ENCODE data around the gene NKTR.
A peak's percentile ranks its signal among the peaks of the same experiment; 100 is the strongest.

NKTR gene

DNA sequence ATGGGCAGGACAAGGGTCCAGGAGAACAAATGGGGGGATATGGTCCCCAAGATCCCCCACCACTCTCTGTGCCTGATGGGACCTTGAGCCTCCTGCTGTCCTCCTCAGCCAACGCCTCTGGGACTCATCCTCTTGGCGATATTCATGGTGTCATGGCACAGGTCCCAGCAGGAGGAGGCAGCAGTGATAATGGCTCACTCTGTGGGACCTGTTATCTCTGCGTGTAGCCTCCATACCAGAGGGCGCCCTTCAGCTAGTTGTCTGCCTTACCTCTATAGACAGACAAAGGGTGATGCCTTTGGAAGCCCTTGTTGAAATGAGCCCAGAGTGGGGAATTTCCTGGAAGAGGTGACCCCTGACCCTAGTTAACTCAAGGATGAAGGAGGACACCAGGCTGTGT lies 60.4 kb downstream of the NKTR start:
- TF ChIP-seq RAD21 (IDR thresholded peaks at IDR 0.05; ENCODE audit: low read depth), result peak; percentile 16; the same call in 1 of the 2 replicates
- TF ChIP-seq EGR1 (IDR thresholded peaks at IDR 0.05), result no peak

DNA sequence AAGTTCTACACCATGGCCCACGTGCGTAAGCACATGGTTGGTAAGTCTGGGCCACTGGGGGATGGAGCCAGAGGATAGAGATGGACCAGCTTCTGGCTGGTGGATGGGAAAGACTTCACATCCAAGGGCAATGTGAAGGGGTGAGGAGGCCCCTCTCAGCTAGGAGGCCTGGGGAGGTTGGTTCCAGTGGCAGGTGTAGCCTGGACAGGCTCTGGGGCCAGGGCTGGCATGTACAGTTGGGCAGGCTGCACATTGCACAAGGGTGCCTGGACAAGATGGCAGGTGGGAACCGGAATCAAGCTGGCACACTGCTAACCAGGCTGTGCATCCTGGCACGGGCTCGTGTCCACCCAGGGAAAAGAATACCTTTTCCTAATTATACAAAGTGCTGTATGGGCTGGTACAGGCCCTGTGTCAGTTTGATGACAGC lies 61.1 kb downstream of the NKTR start:
- no peak for TF ChIP-seq FOXM1 (IDR thresholded peaks at IDR 0.05; ENCODE audit: borderline replicate concordance, low read depth)
- no peak for TF ChIP-seq NFIC (IDR thresholded peaks at IDR 0.05)
- TF ChIP-seq, protein P1, sequence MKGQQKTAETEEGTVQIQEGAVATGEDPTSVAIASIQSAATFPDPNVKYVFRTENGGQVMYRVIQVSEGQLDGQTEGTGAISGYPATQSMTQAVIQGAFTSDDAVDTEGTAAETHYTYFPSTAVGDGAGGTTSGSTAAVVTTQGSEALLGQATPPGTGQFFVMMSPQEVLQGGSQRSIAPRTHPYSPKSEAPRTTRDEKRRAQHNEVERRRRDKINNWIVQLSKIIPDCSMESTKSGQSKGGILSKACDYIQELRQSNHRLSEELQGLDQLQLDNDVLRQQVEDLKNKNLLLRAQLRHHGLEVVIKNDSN (IDR thresholded peaks at IDR 0.05), result no peak
- no peak for TF ChIP-seq TCF12 (IDR thresholded peaks at IDR 0.05; ENCODE audit: low read depth)
- TF ChIP-seq YY1 (IDR thresholded peaks at IDR 0.05; ENCODE audit: low read depth), result no peak
- no peak for TF ChIP-seq ZBTB7A (IDR thresholded peaks at IDR 0.05; ENCODE audit: low read depth)
- TF ChIP-seq RAD21 (IDR thresholded peaks at IDR 0.05; ENCODE audit: low read depth), result no peak
- TF ChIP-seq, protein P2, sequence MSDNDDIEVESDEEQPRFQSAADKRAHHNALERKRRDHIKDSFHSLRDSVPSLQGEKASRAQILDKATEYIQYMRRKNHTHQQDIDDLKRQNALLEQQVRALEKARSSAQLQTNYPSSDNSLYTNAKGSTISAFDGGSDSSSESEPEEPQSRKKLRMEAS (IDR thresholded peaks at IDR 0.05), result no peak
- no peak for TF ChIP-seq CREB1 (IDR thresholded peaks at IDR 0.05; ENCODE audit: low read depth)
- no peak for TF ChIP-seq TAF1 (IDR thresholded peaks at IDR 0.05; ENCODE audit: low read depth)
- TF ChIP-seq CEBPB (IDR thresholded peaks at IDR 0.05), result no peak
- no peak for TF ChIP-seq EGR1 (IDR thresholded peaks at IDR 0.05)

DNA sequence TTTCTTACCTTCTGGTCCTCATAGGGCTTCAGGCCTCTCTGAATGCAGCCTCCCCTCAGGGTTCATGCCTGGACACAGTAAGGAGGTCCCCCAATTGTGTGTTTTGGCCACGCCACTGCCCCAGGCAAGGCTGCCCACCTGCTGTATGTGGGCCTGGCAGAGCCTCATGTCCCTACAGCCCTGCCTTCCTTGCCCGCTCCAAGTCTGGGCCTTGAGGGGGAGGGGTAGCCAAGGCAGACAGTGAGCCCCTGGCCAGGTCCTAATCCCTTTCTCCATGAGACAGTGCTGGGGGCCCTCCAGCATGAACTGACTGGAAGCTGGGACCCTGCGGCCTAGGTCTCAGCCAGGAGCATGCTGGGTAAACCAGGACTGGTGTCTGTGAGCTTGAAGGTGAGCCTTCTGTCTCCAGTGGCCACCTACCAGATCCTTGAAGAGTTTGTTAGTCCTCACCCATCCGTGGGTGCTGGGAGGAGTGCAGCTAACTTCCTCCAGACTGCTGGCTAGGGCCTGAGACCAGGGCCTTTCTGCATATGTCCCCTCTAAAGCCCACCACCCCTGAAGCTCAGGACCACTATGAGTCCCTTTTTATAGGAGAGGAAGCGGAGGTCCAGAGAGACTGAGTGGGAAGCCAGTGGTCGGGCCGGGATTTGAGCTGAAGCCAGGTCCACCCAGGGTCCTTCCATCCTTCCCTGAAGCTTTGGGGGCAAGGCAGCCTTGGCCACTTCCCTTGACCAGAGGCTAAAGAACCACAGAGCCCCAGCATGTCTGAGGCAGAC lies 61.7 kb downstream of the NKTR start:
- TF ChIP-seq, protein P3, sequence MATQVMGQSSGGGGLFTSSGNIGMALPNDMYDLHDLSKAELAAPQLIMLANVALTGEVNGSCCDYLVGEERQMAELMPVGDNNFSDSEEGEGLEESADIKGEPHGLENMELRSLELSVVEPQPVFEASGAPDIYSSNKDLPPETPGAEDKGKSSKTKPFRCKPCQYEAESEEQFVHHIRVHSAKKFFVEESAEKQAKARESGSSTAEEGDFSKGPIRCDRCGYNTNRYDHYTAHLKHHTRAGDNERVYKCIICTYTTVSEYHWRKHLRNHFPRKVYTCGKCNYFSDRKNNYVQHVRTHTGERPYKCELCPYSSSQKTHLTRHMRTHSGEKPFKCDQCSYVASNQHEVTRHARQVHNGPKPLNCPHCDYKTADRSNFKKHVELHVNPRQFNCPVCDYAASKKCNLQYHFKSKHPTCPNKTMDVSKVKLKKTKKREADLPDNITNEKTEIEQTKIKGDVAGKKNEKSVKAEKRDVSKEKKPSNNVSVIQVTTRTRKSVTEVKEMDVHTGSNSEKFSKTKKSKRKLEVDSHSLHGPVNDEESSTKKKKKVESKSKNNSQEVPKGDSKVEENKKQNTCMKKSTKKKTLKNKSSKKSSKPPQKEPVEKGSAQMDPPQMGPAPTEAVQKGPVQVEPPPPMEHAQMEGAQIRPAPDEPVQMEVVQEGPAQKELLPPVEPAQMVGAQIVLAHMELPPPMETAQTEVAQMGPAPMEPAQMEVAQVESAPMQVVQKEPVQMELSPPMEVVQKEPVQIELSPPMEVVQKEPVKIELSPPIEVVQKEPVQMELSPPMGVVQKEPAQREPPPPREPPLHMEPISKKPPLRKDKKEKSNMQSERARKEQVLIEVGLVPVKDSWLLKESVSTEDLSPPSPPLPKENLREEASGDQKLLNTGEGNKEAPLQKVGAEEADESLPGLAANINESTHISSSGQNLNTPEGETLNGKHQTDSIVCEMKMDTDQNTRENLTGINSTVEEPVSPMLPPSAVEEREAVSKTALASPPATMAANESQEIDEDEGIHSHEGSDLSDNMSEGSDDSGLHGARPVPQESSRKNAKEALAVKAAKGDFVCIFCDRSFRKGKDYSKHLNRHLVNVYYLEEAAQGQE (IDR thresholded peaks at IDR 0.05; ENCODE audit: low read depth), result no peak
- TF ChIP-seq TCF12 (IDR thresholded peaks at IDR 0.05; ENCODE audit: low read depth) (no peak), FOXM1 (IDR thresholded peaks at IDR 0.05; ENCODE audit: borderline replicate concordance, low read depth) (no peak), ZBTB7A (IDR thresholded peaks at IDR 0.05; ENCODE audit: low read depth) (no peak), CREB1 (IDR thresholded peaks at IDR 0.05; ENCODE audit: low read depth) (no peak), TAF1 (IDR thresholded peaks at IDR 0.05; ENCODE audit: low read depth) (no peak), RAD21 (IDR thresholded peaks at IDR 0.05; ENCODE audit: low read depth) (no peak), EP300 (IDR thresholded peaks at IDR 0.05; ENCODE audit: borderline replicate concordance) (no peak), YY1 (IDR thresholded peaks at IDR 0.05; ENCODE audit: low read depth) (no peak), CEBPB (IDR thresholded peaks at IDR 0.05) (no peak), TEAD4 (IDR thresholded peaks at IDR 0.05) (no peak)
- TF ChIP-seq, protein P2 (IDR thresholded peaks at IDR 0.05), result no peak

DNA sequence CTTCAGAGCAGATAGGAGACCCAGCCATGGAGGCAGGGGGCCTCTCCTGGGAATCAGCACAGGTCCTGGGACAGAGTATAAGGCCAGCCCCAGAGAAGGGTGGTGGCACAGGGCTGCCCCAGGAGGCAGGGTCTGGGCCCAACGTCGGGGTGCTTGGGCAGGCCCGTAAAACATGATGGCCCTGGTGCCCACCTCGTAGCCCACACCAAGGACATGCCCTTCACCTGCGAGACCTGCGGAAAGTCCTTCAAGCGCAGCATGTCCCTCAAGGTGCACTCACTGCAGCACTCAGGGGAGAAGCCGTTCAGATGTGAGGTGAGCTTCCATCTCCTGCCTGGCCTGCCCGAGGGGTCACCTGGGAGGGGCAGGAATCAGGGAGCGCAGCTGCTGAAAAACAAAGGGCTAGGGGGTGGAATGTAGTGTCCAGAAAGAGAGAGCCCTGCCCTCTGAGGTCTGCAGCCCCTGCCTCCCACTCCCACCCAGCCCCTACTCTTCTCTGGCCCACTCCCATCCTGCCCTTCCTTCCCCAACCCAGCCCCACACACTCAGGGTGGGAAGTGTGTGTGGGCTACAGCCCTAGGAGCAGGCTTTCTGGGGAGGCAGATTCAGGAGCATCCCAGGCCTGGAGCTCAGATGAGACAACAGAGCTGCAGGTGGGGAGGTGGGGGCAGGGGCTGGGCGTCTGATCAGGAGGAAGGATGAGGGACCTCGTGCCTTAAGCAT lies 62.5 kb downstream of the NKTR start:
- no peak for TF ChIP-seq CEBPB (IDR thresholded peaks at IDR 0.05)
- TF ChIP-seq, protein P3 (IDR thresholded peaks at IDR 0.05; ENCODE audit: low read depth), result no peak
- TF ChIP-seq TCF12 (IDR thresholded peaks at IDR 0.05; ENCODE audit: low read depth), result no peak
- no peak for TF ChIP-seq EP300 (IDR thresholded peaks at IDR 0.05; ENCODE audit: borderline replicate concordance)

DNA sequence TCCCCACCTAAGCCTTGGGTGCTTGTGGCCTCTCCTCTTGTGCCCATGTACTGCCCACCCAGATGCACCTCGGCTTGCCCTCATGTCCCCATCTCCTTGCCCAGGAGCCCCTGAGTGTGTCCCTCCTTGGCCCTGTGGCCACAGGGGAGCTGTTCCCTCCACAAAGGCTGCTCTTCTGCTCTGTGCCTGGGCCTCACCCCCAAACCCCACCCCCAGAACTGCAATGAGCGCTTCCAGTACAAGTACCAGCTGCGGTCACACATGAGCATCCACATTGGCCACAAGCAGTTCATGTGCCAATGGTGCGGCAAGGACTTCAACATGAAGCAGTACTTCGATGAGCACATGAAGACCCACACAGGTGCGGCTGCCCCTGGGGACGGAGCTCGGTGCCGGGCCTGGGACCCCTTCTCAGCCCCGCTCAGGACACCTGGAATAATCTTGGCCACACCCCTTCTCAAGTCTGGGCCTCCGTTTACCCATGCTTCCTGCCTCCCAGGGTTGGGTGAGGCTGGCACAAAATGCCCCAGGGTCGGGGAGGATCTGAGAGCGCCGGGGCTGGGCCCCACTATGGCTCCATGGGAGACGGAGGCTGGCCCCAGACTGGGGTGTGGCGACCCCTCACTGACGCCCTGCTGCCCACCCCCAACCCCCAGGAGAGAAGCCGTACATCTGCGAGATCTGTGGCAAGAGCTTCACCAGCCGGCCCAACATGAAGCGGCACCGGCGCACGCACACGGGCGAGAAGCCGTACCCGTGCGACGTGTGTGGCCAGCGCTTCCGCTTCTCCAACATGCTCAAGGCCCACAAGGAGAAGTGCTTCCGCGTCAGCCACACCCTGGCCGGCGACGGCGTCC lies 63.3 kb downstream of the NKTR start:
- TF ChIP-seq EP300 (IDR thresholded peaks at IDR 0.05; ENCODE audit: borderline replicate concordance) (no peak), CEBPB (IDR thresholded peaks at IDR 0.05) (no peak), TCF12 (IDR thresholded peaks at IDR 0.05; ENCODE audit: low read depth) (no peak), NFIC (IDR thresholded peaks at IDR 0.05) (no peak)
- TF ChIP-seq, protein P1 (IDR thresholded peaks at IDR 0.05), result no peak
